NCI-H128 (cell line): ENCODE results near the gene FRRS1L.

Experiments used
- DNase-seq: peaks from one replicate; lab custom pipeline; 2025; ENCODE audit not compliant: unreplicated experiment; lab: John Stamatoyannopoulos, UW

Gene FRRS1L

DNA sequence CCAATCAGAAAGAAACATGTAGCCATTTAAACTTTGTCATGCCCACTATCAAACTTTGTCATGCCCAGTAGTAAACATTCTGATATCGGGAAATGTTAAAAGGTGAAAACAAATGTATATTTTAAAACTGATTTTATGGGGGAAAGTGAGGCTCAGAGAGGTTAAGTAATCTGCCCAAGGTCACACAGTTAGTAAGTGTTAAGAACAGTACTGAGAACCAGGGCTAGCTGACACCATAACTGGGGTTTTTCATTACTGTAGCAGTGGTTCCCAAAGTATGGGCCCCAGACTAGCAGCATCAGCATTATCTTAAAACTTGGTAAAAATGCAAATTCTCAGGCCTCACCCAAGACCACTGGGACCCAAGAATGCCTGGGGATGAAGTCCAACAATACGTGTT lies 9.9 kb upstream of the FRRS1L start:
- DNase-seq, result no peak

- no peak for DNase-seq
Observed at GRCh38 chr9:109176386-109176785, 9.3 kb upstream of the FRRS1L start.

- DNase-seq, result no peak
Observed at GRCh38 chr9:109172935-109173334, 5.9 kb upstream of the FRRS1L start.

GRCh38 chr9:109171926-109172325 lies 4.9 kb upstream of the FRRS1L start:
- no peak for DNase-seq

GRCh38 chr9:109168170-109168569 lies 1.1 kb upstream of the FRRS1L start:
- DNase-seq, result no peak

DNA sequence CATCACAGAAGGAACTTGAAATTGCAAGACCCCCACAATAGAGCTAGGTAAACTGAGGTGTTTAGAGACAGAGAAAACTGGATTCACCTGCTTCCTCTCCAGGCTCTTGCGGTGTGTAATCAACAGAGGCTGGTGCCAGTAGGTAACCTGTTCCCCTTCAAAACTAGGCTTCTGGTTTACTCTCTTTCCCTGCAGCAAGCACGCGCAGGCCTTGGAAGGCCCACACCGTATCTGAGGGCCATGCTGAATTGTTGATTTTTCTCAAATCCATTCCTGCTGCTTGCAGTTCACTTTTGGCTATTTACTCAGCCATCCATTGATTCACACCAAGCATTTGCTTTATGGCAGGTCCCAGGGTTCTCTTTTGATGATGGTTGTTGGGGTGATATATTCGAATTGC lies 667 bp upstream of the FRRS1L start:
- DNase-seq, result no peak

DNA sequence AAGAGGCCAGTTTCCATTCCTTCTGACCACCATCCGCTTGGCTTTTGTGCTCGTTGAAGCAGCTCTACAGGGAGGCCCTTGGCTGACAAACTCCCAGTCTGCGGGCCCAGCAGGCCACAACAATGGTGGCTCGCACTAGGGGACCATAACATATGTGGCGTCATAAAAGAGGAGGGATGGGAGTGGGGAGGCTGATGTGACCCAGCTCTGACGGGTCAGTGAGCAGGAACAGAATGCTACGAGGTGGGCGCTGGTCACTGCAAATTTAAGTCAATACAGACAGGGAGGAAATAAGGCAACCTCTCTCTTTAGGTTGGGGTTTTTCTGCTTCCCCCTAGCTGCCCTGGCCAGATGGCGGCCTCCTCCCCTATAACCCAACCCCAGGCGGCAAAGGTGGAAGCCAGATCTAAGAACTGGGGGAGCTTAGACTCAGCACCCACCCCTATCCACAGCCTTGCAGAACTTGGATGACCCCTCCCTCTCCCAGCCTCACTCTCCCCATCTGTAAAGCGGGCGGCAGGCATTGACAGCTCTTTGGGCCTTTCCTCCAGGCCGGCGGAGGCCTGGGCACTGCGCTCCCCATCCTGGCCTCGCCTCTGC lies 778 bp downstream of the FRRS1L start:
- no peak for DNase-seq

DNA sequence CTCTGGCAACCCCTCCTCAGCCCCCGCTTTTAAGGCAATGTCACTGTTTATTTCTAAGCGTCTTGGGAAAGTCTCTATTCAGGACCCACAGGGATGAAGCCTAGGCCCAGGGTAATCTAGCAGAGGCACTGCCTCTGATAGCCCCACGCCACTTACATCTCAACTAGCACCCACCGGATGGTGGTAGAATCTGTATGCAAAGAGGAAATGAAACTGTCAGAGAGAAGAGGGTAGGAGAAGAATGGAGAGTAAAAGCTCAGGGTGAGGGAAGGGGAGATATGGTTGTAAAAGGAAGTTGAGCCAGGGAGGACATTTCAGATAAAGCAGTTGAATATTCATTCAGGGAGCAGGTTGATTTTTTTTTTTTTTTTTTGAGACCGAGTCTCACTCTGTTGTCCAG lies 3.0 kb downstream of the FRRS1L start:
- DNase-seq, result no peak

- DNase-seq, result no peak
Observed at GRCh38 chr9:109163194-109163593, 3.9 kb downstream of the FRRS1L start.

DNA sequence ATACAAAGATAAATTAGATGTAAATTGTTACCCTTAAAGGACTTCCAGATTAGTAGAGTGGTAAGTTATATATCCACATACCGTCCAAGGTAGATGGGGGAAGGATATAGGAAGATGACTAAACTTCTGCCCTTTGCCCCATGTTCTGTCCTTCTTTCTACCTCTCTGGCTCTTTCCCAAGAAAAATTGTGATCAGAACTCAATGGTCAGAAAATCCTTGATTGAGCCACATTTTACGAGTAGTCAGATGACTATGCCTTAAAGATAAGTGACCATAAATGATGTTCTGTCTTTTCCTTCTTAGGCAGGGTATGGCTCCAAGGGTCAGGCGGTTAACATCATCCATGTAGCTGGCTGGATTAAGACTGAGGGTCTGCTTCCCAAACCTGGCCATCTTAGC lies 4.4 kb downstream of the FRRS1L start:
- DNase-seq, result no peak

DNA sequence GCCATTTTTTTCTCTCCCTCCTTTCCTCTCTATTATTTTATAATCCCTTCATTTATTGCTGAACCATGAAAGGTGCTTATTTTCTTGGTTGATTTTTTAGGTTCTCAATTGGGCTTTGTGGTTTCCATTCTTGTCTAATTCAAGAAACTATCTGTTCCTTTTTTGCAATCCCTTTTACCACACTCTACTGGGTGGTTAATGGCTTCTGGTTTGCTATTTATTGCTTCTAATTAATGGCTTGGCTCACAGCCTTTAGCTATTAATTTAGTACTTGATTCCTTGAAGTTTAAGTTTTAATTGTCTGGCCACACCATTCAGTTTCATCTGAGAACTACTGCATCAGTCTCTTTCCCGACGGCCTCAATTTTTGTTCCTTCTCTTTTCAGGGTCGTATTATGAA lies 5.6 kb downstream of the FRRS1L start:
- DNase-seq, result no peak

GRCh38 chr9:109159583-109159982 lies 7.5 kb downstream of the FRRS1L start:
- DNase-seq, result no peak

DNA sequence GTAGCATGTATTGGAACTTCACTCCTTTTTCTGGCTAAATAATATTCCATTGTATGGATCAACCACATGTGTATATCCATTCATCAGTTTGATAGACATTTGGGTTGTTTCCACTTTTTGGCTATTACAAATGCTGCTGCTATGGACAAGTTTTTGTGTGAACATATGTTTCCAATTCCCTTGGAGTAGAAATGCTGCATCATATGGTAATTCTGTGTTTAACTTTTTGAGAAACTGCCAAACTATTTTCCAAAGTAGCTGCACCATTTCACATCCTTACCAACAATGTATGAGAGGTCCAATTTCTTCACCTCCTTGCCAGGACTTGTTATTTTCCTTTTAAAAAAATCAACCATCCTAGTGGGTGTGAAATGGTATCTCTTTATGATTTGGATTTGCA lies 8.4 kb downstream of the FRRS1L start:
- DNase-seq, result no peak

DNA sequence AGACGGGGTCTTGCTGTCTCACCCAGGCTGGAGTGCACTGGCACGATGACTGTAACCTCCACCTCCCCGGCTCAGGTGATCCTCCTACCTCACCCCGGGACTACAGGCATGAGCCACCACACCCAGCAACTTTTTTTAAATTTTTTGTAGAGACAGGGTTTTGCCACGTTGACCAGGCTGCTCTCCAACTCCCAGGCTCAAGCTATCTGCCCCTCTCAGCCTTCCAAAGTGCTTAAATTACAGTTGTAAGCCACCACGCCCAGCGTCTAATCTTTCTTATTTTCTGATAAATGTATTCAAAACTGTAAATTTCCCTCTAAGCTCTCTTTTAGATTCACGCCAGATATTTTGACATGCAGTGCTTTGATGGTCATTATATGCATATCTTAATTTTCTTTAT lies 10.3 kb downstream of the FRRS1L start:
- DNase-seq, result no peak

DNA sequence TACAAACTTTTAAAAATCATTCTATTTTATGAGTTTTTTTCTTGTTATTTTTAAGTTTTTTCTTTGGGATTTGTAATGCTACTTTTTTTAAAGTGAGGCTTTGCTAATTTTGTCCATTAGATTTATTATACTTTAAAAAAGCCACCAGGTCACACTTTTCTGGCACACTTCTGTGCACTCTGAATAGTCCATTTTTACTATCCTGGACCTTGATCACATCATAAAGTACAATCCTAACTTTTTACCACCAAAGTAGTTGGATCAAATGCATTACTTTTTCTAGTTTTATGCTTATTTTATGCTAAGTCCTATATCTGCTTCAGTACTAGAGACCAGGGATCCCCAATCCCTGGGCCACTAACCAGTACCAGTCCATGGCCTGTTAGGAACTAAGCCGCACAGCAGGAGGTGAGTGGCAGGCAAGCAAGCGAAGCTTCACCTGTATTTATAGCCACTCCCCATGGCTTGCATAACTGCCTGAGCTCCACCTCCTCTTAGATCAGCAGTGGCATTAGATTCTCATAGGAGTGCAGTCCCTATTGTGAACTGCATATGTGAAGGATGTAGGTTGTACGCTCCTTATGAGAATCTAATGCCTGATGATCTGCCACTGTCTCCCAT lies 16.0 kb downstream of the FRRS1L start:
- DNase-seq, result no peak

GRCh38 chr9:109149722-109150121 lies 17.3 kb downstream of the FRRS1L start:
- no peak for DNase-seq

DNA sequence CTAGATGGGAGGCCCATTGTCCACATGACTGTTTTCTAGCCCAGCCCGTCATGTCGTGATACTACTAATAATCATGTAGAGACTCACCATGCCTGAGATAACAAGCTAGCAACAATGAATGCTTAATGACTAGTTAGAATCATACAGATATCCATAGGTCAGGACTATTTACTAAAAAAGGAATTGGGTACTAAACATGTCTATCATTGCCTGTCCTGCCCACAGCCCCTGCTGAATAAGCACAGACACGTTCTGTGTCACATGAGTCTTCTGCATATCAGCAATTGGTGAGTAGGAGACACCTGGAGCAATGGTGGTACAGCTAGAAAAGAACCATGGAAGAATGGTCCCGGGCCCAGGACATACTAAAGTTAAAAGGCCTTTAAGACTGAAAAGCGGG lies 18.0 kb downstream of the FRRS1L start:
- DNase-seq, result no peak

DNA sequence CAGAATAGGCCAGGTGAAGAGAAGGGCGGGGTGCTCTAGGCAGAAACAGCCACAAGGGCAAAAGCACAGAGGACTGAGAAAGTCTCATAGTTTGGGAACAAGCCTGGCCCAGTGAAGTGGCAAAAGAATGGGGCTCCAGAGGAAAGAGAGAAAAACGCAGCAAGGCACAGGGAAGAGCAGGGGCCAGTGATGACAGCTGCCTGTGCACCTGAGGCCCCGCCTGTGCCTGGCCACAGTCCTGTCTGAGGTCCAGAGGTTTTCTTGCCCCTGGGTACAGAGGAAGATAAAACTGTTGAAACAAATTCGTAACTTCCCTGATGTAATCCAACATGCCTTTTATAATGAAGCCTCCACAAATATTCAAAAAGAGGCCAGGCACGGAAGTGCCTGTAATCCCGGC lies 22.0 kb downstream of the FRRS1L start:
- DNase-seq, result no peak

DNA sequence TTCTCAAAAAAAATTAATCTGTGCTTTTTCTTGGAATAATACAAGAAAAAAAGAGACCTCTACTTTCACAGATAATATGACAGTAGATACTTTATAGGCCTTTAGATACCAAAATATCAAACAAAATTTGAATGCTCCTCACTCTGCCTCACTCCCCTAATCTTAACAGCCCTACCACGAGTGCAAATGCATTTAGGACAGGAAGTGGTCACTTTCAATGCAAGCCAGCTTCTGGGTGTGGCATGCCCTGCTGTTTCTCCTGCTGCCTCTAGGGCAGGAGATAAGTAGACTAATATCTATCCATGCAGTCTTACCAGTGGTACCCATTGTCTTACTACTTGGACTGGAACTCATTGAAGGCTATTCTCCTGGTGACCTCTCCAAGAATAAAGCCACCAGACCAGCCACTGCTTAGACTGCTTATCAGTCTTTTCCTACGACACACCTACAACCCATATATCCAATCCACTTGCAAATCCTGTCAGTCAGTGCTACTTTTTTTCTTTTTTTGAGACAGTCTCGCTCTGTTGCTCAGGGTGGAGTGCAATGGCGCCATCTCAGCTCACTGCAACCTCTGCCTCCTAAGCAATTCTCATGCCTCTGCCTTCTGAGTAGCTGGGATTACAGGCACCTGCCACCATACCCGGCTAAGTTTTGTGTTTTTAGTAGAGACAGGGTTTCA lies 23.0 kb downstream of the FRRS1L start:
- DNase-seq, result no peak

DNA sequence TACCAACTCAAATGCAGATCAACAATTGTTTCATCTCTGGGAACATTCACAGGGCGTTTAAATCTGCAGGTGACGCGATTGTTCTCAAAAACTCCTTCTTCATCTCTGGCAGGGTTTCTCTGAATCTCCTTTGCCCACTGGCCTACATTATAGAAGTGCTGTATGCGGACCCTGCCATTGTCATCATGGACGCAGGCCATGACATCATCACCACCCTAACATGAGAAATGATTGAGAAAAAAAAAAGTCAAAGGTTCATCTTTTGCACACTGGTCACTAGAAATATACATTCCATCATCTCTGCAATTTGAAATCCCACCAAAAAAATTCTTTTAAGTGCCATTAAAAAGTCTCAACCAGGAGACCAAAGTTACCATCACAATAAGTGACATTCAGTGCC lies 25.7 kb downstream of the FRRS1L start:
- no peak for DNase-seq

GRCh38 chr9:109139851-109140250 lies 27.2 kb downstream of the FRRS1L start:
- no peak for DNase-seq

GRCh38 chr9:109138421-109138820 lies 28.6 kb downstream of the FRRS1L start:
- no peak for DNase-seq

GRCh38 chr9:109134167-109134578 lies 32.9 kb downstream of the FRRS1L start:
- DNase-seq, result no peak
